ENCODE results near the gene GPC5.

DNA sequence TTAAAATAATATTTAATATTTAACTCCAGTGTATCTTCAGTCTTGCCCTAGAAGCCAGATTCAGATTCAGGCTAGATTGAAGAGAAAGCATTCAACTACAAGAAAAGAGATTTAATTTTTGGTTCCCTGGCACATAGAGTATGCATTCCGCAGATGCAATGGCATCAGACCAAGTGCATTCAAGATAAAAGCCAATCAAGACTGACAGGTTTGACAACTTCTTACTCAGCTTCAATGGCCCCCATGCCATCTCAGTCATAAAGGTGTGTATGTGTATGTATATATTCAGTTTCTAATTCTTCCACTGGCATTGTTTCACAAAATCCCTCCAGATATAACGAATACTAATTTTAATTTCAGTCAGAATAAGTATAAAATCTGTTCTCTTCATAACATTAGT, 1177.4 kb downstream of the GPC5 start:
- TF ChIP-seq YY1 (IDR thresholded peaks at IDR 0.05; ENCODE audit: insufficient read depth, insufficient read length), result no peak
- TF ChIP-seq ZNF274 (IDR thresholded peaks at IDR 0.05; ENCODE audit: low read depth, low read length), result no peak
- TF ChIP-seq SUZ12 (IDR thresholded peaks at IDR 0.05; ENCODE audit: extremely low read depth, insufficient read depth, insufficient read length), result no peak
